SH-SY5Y (cell line): ENCODE measurements around the gene OLAH.

Experiments
- GATA2 ChIP-seq: IDR thresholded peaks from 2 replicates; pipeline ENCODE4 v1.6.1; 2011; ENCODE audit warnings: mild to moderate bottlenecking, low read depth, low read length
- GATA3 ChIP-seq: IDR thresholded peaks from 2 replicates; pipeline ENCODE4 v1.6.1; 2011; ENCODE audit warnings: low read depth, mild to moderate bottlenecking, low read length, moderate library complexity

DNA sequence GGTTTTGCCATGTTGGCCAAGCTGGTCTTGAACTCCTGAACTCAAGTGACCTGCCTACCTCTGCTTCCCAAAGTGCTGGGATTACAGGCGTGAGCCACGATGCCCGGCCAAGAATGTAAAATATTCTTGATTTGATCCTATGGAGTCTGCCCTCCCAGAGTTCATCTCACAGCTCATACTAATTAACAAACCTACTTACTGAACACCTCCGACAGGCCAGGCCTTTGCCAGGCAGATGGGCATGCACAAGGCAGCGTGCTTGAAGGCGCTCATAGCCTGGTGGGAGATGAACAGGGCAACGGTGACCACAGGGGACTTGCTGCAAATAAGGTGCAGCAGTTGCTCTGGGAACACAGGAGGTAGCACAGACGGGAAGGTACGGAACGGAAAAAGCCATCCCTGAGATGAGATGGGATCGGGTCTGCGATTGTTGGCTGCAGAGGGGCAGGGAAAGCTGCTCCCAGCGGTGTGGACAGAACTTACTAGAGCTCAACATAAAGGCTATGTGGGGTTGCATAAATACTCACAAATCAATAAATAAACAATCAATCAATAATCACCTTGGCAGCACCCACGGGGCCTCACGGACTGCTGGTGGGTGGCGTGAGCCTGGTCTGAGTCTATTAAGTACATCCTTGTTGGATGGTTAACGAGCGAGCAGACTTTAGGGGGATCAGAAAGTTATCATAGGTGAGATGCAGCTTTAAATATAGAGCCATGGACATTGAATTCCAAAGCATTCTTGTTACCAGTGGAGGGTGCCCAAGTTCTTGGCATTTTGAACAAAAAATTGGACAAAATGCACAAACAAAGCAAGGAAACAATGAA, 40.1 kb downstream of the OLAH start:
- TF ChIP-seq GATA2 (no peak), GATA3 (no peak)
